NB4 (cell line): ENCODE results near the gene COMT.

Experiments used
- DNase-seq: peaks from one replicate; pipeline ENCODE4 v3.0.0; 2010; ENCODE audit warnings: low read depth
- H3K4me3 ChIP-seq: one replicate; pipeline ENCODE4 v1.5.1; 2011; ENCODE audit warnings: mild to moderate bottlenecking, low read depth, low read length, moderate library complexity
- CTCF ChIP-seq: IDR thresholded peaks from one replicate; pipeline ENCODE4 v1.5.1; 2012; ENCODE audit warnings: low read depth, low read length
- MYC ChIP-seq: IDR thresholded peaks from 2 replicates; pipeline ENCODE4 v1.6.1; 2011; ENCODE audit warnings: low read depth, low read length
- POLR2A ChIP-seq: IDR thresholded peaks from 2 replicates; pipeline ENCODE4 v1.6.1; 2011; ENCODE audit warnings: mild to moderate bottlenecking; ENCODE audit not compliant: insufficient read length; ENCODE audit errors: extremely low read depth
- TF ChIP-seq, protein P1 (sequence below): IDR thresholded peaks from 2 replicates; pipeline ENCODE4 v1.6.1; 2011; ENCODE audit warnings: low read depth, low read length

The COMT gene

GRCh38 chr22:19990609-19991394 is 49.2 kb downstream of the COMT start:
- H3K4me3 ChIP-seq, result no peak overlapping the region
- TF ChIP-seq CTCF (no peak), MYC (no peak), POLR2A (no peak)
- TF ChIP-seq, protein P1, sequence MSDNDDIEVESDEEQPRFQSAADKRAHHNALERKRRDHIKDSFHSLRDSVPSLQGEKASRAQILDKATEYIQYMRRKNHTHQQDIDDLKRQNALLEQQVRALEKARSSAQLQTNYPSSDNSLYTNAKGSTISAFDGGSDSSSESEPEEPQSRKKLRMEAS, result no peak
- DNase-seq, result no peak

- no peak for TF ChIP-seq POLR2A
- no peak for TF ChIP-seq CTCF
- no peak overlapping the region for H3K4me3 ChIP-seq
- DNase-seq, result no peak
Measured at GRCh38 chr22:19991395-19991644, 49.7 kb downstream of the COMT start.

DNA sequence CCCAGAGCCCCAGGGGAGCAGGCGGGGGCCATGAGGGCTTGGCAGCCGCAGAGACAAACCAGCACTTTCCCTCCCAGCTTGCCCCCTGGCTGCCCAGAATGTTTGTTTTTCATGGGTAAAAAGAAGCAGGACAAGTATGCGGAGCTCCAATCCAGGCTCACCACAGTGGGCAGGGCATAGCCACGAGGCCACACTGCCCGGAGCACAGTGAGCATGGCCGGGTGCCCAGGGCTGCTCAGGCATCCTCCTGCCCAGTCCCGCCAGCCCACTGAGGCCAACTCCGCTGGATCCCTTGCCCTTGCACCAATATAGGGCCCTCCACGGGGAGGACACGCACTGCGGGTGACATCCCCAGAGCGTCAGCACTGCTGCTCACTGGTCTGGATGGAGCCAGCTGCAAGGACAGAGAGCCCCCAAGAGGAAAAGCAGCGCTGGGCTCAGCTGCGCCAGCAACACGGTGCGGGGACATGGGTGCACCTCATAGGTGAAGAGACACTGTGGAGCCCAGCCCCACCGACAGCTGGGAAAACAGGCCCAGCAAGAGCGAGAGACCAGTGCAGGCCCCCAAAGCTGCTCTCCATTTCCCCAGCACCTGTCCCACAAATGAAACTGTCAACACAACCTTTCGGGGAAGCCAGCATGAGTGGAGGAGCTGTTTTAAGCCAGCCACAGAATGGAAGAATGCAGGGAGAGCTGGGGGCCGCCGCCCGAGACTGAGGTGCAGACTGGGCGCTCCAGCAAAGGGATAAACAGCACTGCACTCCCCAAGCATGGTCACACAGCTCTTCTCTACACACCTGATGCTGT is 50.3 kb downstream of the COMT start:
- H3K4me3 ChIP-seq, result no peak overlapping the region
- TF ChIP-seq POLR2A (no peak), MYC (no peak), CTCF (no peak)
- TF ChIP-seq, protein P1, result no peak
- no peak for DNase-seq

DNA sequence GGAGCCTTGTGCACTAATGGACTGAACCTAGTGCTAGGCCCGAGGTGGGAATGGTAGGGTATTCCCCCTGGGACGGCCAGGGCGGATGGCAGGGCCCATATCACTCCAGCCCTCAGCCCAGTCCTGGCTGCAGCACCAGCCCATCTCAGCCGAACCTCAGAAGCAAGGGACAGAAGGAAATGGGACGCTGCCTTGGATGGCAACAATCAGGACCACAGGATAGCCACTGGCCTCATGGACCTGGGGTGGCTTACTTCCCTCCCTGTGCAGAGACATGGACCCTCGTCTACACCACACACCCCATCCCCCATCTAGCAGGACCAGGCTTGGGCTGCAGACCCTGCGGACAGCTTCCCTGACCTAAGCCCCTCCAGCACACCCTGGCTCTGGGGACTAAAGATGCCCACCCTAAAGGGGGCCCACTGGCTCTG is 50.9 kb downstream of the COMT start:
- no peak overlapping the region for H3K4me3 ChIP-seq
- DNase-seq, result no peak
- TF ChIP-seq MYC (no peak), POLR2A (no peak), CTCF (no peak)
- TF ChIP-seq, protein P1, result no peak

- TF ChIP-seq POLR2A (no peak), MYC (no peak), CTCF (no peak)
- TF ChIP-seq, protein P1, result no peak
- H3K4me3 ChIP-seq, result no peak overlapping the region
- no peak for DNase-seq
Measured at GRCh38 chr22:19992921-19993355, 51.4 kb downstream of the COMT start.
